ENCODE measurements around the gene TOP1.

Gene TOP1

GRCh38 chr20:41151134-41151869 is 122.7 kb downstream of the TOP1 start:
- DNase-seq: no peak

DNA sequence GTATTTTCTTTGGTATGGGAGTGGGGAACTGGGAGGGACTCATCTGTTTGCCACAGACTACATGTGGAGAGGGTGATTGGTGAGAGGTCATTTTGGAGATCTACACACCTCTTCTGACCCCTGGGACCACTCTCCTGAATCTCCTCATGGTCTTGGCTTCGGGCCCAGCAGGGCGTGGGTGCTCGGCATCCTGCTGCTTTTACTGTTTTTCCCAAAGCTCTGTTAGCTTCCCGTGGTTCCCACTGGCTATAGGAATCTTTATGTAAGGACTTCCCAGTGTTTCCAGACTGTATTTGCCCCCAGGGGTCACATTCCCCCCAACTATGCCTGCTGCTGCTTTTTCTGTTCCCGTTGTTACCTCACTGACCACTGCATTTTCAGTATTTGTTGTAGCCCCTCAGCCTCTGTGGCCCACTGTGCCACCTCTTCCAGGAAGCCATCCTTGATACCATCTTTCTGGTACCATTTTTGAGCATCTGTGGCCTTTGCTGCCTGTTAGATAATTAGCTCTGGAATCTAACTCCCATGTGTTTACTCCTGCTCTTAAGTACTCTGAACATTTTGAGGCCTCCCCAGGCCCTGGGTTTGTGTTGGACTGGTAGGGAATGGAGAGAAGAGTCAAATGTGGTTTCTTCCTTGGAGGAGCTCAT is 123.6 kb downstream of the TOP1 start:
- no peak for DNase-seq

DNA sequence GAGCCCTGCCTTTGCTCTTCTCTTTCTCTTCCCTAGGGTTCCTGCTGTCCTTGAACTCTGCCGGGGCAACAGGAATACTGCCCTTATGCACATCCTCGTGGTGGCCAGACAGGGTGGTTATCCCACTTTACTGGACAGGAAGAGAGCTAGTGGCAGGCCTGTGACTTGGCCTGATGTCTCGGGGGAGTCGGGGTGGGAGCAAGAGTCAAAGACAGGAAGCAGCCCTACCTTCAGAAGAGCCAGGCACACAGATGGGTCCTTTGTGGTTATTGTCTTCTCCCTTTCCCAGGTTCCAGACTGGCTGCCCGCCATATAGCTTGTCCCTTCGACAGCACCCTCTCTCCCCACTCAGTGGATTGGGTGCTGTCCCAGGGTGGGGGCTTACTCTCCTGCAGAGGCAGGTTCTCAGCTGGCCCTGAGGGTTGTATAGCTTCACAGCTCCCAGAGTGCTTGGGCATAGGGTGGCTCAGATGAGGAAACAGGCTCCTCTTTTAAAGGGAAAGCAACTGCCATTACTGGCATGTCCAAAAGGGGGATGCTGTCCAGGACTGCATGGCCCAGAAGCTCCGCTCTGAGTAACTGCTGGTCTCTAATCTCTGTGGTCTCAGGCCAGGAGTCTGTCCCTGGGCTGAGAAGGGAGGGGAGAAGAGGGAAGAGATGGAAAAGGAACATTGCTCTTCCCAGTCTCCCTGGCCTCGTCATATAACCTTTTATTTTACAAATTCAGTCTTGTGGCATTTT is 126.0 kb downstream of the TOP1 start:
- no peak for DNase-seq

DNA sequence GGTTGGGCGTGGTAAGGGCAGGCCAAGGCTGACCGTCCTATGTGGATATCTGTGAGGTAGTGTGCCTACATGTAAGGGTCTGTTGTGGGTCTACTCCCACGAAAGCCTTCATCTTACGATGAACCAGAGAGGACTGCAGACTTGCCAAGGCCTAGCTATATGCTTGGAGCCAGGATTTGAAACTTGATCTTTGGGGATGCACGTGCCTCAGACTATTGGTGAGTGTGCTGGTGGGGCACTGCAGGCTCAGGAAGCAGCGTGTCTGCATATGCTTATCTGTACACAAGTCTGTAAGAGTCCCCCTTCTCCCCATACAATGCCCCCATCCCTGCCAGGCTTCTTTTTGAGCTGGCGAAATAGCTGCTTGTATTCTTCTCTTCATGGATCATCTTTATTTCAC is 126.6 kb downstream of the TOP1 start:
- DNase-seq: no peak

GRCh38 chr20:41158082-41158625 is 129.5 kb downstream of the TOP1 start:
- no peak for DNase-seq

GRCh38 chr20:41159547-41159946 is 130.9 kb downstream of the TOP1 start:
- DNase-seq: no peak

DNA sequence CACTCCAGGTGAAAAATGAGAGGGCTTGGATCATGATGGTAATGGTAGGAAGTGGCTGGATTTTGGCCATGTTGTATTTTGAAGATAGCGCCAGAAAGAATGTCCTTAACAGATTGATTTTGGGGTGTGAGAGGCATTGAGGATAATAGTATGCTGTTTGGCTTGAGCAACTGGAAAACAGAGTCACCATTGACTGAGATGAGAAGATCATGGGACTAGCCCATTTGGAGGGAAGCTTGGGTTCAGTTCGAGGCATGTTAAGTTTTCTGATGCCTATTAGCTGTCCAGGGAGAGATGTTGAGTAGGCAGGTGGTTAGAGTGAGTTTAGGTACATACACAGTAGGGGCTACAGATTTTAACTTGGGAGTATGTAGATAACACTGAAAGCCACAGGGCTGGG is 132.1 kb downstream of the TOP1 start:
- DNase-seq: no peak

- DNase-seq: no peak
Observed at GRCh38 chr20:41161886-41162285, 133.3 kb downstream of the TOP1 start.

DNA sequence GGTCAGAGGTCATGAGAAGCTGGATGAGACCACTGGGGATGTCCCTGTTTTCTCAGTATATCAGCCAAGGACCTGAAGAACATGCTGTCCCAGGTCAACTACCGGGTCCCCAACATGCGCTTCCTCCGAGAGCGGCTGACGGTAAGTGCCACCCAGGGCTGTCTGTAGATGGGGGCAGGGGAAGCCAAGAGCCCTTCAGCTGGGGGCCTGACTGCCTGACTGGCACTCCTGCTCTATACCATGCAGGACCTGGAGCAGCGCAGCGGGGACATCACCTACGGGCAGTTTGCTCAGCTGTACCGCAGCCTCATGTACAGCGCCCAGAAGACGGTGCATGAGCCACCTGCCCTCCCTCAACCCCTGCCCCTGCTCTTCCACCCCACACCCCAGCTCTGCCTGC is 133.8 kb downstream of the TOP1 start:
- no peak for DNase-seq

GRCh38 chr20:41163821-41164220 is 135.2 kb downstream of the TOP1 start:
- no peak for DNase-seq

GRCh38 chr20:41165001-41165882 is 136.6 kb downstream of the TOP1 start:
- DNase-seq: peak; percentile 10

DNA sequence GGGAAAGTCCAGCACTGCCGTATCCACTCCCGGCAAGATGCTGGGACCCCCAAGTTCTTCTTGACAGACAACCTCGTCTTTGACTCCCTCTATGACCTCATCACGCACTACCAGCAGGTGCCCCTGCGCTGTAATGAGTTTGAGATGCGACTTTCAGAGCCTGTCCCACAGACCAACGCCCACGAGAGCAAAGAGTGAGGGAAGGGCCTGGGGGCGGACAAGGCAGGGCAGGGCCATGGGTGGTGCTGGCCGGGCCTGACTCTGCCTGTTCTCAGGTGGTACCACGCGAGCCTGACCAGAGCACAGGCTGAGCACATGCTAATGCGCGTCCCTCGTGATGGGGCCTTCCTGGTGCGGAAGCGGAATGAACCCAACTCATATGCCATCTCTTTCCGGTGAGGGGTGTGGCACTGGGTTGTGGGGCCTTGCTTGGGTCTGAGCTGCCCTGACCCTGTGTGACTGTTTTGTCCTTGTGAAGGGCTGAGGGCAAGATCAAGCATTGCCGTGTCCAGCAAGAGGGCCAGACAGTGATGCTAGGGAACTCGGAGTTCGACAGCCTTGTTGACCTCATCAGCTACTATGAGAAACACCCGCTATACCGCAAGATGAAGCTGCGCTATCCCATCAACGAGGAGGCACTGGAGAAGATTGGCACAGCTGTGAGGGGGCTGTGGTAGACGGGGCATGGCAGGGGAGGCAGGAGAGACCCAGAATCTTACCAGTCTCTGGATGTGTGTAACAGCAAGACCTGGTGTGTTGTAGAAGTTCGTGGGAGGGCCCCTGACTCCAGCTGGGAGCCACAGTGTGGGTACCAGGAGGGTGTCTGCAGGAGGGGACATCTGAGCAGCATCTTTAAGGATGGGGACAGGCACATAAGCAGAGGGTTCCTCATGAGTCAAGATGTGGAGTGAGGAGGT is 137.8 kb downstream of the TOP1 start:
- DNase-seq: peak; percentile 26

DNA sequence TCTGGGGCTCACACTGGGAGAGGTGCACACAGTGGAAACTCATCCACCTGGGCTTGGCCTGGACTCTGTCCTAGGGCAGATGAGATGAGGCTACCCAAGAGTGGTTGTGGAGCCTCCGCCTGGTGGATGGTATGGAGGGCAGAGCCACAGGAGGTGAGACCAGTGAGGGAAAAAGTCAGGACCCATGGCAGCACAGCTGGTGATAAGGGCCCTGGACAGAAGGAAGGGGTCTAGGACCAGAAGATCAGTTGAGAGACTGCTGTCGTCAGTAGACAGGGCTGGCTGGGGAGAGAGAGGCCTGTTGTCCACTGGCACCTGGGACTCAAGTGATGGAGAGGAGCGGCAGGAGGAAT is 138.5 kb downstream of the TOP1 start:
- peak; percentile 13 for DNase-seq

DNA sequence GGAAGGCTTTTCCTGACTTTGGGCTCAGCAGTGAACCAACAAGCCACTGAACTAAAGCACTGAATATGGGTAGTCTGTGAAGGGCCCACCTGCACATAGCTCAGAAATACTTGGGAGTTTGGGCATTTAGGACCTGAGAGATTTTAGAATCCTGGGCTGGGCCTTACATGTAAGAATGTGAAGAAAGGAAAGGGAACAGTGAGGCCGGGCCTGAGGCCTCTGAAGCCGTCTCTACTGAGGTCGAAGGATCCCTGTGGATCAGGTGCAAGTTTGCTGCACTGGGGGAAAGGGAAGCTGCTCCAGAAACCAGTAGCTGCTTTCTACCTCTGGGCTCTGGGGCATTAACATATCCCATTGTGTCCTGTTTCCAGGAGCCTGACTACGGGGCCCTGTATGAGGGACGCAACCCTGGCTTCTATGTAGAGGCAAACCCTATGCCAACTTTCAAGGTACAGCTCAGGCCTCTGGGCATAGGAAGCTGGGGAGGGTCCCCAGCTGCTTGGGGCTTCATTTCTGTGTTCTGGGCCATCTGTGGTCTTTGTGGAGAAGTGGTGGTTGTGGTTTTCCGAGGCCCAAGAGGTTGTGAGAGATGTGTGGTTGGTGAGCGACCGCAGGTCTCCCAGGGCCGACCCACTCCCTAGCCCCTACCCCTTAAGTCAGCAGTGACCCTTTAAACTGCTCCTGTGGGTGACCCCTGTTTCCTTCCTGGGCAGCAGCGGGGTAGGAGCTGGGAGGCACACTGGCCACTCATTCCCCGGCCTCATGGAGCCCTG is 139.0 kb downstream of the TOP1 start:
- peak; percentile 25 for DNase-seq

GRCh38 chr20:41168281-41169161 is 139.9 kb downstream of the TOP1 start:
- DNase-seq: peak; percentile 40

DNA sequence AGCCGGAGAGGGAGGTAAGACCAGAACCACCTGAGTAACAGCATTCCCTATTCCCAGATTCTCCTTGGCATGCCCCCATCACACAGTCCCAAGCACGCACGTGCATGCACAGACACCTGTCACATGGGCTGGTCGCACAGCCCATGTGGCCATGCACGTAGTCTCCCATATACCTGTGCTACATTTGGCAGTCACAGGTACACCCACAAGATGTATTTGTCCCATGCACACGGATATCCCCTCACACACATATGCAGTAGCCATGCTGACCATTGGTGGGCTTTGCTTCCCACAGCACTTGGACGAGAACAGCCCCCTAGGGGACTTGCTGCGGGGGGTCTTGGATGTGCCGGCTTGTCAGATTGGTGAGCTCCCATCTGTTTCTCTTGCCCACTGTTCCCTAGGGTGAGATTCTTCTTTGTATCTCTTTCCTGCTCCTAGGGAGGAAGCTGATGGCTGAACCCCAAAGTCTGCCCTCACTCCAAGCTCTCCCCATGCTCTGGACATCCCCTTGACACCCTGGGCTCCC is 140.6 kb downstream of the TOP1 start:
- DNase-seq: peak; percentile 1

DNA sequence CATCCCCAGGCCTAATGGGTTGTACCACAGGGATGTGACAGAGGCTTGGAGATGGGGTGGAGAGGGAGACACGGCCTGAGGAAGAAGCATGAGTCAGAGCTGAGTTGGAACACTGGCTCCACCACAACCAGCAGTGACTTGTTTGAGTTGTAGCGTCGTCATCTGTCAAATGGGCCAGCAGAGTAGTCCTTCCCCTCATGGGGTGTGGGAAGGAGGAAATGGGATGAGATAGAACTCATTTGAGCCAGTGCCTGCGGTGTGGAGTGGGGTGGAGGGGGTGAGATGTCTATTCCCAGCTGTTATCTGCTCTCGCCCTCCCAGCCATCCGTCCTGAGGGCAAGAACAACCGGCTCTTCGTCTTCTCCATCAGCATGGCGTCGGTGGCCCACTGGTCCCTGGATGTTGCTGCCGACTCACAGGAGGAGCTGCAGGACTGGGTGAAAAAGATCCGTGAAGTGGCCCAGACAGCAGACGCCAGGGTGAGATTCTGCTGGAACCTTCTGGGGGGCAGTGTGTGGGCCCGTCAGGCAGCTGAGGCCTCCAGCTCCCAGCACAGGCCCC is 141.2 kb downstream of the TOP1 start:
- peak; percentile 27 for DNase-seq

- DNase-seq: peak; percentile 16
Observed at GRCh38 chr20:41170386-41171105, 141.9 kb downstream of the TOP1 start.

Measured in left hindlimb (tissue), 1 donor.